HG03354 (cell line): ENCODE data around the gene MTHFD2.

Source experiments
- ATAC-seq: cut with Tn5 transposase; IDR thresholded peaks from one replicate; pipeline ENCODE4 v1.9.1; 2021; ENCODE audit warnings: mild to moderate bottlenecking; ENCODE audit not compliant: unreplicated experiment, poor library complexity, severe bottlenecking

MTHFD2 gene

GRCh38 chr2:74253971-74254310 is 55.5 kb downstream of the MTHFD2 start:
- no peak for ATAC-seq

GRCh38 chr2:74255660-74256213 is 57.3 kb downstream of the MTHFD2 start:
- ATAC-seq, result no peak

DNA sequence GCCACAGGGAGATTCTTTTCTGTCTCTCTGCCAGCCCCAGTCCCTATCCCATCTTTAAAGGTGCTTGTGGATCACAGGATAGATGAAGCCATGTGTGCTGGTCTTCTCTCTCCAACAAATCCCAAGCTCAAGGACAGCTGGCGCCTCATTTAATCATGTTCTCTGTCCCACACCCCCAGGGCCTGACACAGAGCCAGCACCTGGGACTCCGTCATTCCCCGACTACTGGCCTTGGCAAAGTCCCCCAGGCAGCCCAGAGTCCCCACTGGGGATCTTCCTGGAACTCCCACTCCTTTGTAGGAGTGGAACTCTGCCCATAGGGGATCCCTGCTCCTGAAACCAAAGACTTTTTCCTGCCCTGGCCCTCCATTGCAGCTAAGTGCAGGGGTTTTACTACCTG is 60.8 kb downstream of the MTHFD2 start:
- ATAC-seq, result no peak

- ATAC-seq, result no peak
These were observed 61.3 kb downstream of the MTHFD2 start for GRCh38 chr2:74259733-74260132.

DNA sequence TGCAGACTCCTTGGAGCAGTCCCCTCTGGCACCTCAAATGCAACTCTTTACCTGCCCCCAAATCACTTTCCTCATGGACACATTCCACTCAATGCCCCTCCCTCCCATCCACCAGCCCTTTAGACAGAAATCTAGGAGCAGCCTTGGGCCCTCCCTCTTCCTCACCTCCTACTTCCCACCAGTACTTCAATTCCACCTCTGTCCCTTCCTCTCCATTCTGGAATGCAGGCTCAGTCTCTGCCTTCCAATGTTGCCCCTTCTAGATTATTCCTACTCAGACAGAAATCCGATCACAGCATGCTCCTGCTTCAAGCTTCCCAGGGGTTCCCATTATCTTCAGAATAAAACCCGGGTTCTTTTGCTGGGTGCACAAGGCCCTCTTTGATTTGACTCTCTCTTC is 62.1 kb downstream of the MTHFD2 start:
- no peak for ATAC-seq

DNA sequence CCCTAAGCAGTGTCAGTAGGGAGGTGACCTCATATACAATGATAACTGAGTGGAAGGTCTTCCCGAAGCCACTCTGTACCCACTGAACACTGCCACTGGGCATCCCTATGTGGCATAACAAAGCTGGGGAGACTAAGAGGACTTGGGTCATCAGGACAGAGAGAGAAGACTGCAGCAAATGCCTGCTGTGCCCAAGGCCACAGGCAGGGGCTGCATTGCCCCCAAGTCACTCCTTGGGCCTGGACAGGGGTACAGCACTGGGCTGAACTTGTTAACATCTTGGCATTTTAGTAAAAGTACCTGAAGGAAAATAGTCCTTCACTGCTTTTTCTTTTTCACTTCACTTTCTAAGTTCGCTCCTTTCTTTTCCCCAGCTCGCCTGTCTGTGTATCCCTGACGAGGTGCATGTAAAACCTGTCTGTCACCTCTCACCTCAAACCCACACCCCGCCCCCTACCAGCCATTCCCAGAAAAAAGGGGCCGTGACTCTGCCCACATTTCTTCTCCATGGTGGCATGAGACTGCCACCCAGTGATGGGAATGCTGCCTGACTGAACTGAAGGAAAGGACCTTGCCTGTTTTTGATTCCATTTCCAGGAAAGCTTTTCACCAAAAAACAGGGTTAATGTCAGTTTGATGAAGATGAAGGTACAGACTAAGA is 62.9 kb downstream of the MTHFD2 start:
- no peak for ATAC-seq

- ATAC-seq, result no peak
These were observed 64.3 kb downstream of the MTHFD2 start for GRCh38 chr2:74262681-74263080.

GRCh38 chr2:74264281-74264680 is 65.9 kb downstream of the MTHFD2 start:
- ATAC-seq, result no peak

DNA sequence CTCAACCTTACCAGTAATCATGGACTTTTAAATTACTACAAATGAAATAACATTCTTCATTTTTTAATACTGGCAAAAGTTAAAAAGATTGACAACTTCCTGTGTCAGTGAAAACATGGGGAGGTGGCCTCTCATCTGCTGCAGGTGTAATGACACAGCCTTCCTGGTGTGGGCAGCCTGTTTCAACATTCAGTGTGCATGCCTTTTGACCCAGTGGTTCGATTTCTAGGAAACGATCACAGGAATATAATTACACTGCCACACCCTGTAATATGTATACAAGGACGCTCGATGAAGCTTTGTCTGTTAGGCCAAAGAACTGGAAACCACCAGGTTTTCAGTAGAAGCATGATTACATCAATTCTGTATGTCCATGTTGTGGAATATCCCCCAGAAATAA is 68.7 kb downstream of the MTHFD2 start:
- ATAC-seq, result no peak
